CD4-positive, alpha-beta memory T cell (primary cell): Measurements from ENCODE around the gene ABRACL. TPM values are rescaled to one million over a fixed set of nuclear protein-coding genes. Genes with fewer than 3 reads are reported as not detected.

ENCODE experiments used
- CTCF ChIA-PET: fragments of 350-600 bp; sonication (Branson Sonifier 250); formaldehyde crosslinking; loops from one replicate; lab custom pipeline; 2021; ENCODE audit warnings: inconsistent platforms; ENCODE audit not compliant: partially characterized antibody; lab: Charles Lee
- POLR2A ChIA-PET: fragments of 350-600 bp; sonication (Branson Sonifier 250); formaldehyde crosslinking; loops from one replicate; lab custom pipeline; 2021; ENCODE audit not compliant: partially characterized antibody; lab: Charles Lee
- DNase-seq, 5 donors: peaks; one replicate each; pipeline versions ENCODE4 v3.0.0 to v3.0.0-alpha.2; 2020 to 2022; ENCODE audit warnings: mixed read lengths in 1 of 5
- H3K27ac ChIP-seq: one replicate; pipeline ENCODE4 v1.7.0; 2013; ENCODE audit warnings: low read depth, low read length
- H3K27me3 ChIP-seq: 2 replicates; pipeline ENCODE4 v1.7.0; 2013; ENCODE audit warnings: mild to moderate bottlenecking, low read length, moderate library complexity; ENCODE audit not compliant: insufficient read depth
- H3K36me3 ChIP-seq: 2 replicates; pipeline ENCODE4 v1.7.0; 2013; ENCODE audit warnings: mild to moderate bottlenecking, low read length, moderate library complexity; ENCODE audit not compliant: insufficient read depth
- H3K4me1 ChIP-seq: 2 replicates; pipeline ENCODE4 v1.7.0; 2013; ENCODE audit warnings: mild to moderate bottlenecking, low read length, moderate library complexity; ENCODE audit not compliant: insufficient read depth
- H3K4me3 ChIP-seq, 2 donors: one replicate each; pipeline ENCODE4 v1.7.0; 2013; ENCODE audit warnings: low read length in 2 of 2, mild to moderate bottlenecking in 1 of 2
- H3K9me3 ChIP-seq, 2 donors: one replicate each; pipeline ENCODE4 v1.7.0; 2013; ENCODE audit warnings: low read length in 2 of 2, control low read depth in 1 of 2; ENCODE audit not compliant: control insufficient read depth in 1 of 2
- H3K27ac Mint-ChIP-seq, 7 donors: one replicate each; pipeline ENCODE4 v1.8.0; 2020 to 2021; ENCODE audit warnings: mixed read lengths in 7 of 7, mild to moderate bottlenecking in 6 of 7, inconsistent platforms in 3 of 7, moderate library complexity in 3 of 7
- H3K27me3 Mint-ChIP-seq, 2 donors: one replicate each; pipeline ENCODE4 v1.8.0; 2020 to 2021; ENCODE audit warnings: mixed read lengths in 2 of 2
- H3K36me3 Mint-ChIP-seq, 2 donors: one replicate each; pipeline ENCODE4 v1.8.0; 2020 to 2021; ENCODE audit warnings: mixed read lengths in 2 of 2, inconsistent platforms in 1 of 2, mild to moderate bottlenecking in 1 of 2
- H3K4me1 Mint-ChIP-seq, 4 donors: one replicate each; pipeline ENCODE4 v1.8.0; 2020 to 2021; ENCODE audit warnings: mixed read lengths in 4 of 4, mild to moderate bottlenecking in 1 of 4
- H3K4me3 Mint-ChIP-seq, 8 donors: one replicate each; pipeline ENCODE4 v1.8.0; 2020 to 2021; ENCODE audit warnings: mixed read lengths in 8 of 8, mild to moderate bottlenecking in 7 of 8, moderate library complexity in 6 of 8, inconsistent platforms in 3 of 8
- H3K9me3 Mint-ChIP-seq, 8 donors: one replicate each; pipeline ENCODE4 v1.8.0; 2020 to 2021; ENCODE audit warnings: mixed read lengths in 8 of 8, mild to moderate bottlenecking in 5 of 8, inconsistent platforms in 3 of 8, moderate library complexity in 1 of 8
- intact Hi-C: fragments of 100-400 bp; cut with micrococcal nuclease; formaldehyde crosslinking; loops from one replicate; pipeline ENCODE4 v1.15.1; 2023
- polyA plus RNA-seq, 2 donors: library from polyadenylated mRNA; unstranded; fragments of 300-500 nt; fragmentation: Illumina TruSeq; gene quantifications; one replicate each; pipeline ENCODE4 v1.2.3, GENCODE V29; 2021
- total RNA-seq, 2 experiments: library from RNA; stranded (reverse); gene quantifications; one replicate each; pipeline ENCODE4 v1.2.3, GENCODE V29; 2021

ABRACL gene
- total and polyA plus RNA-seq, 4 experiments from 2014 or later = 103 to 289 (median 180) TPM

DNA sequence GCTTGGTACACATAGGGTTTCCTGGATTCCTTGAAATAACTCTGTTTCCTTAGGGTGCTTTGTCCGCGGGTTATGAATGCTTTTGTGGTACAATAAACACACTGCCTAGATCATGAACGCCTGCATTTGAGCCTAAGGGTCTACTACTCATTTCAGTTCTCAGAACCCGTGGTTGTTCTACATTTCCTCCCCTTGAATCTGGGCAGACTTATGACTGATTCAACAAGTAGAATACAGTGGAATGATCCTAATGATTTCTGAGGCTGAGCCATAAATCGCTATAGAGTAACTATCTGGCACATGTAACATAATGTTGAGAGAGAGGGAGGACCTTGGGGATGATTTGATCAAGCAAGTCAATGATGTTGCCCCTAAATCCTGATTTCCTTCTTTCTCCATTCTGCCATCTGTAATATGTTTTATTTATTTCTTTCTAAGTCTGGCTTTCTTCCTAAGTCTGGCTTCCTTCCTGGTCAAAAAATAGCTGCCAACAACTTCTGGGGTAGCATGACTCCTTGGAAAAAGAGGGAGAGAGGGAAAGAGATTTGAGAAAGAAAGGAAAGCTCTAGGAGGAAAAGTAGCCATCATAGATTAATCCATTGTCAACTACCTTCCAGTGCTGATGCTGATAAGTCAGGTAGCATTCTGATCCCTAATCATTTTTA is 23.0 kb downstream of the ABRACL start:
- H3K36me3 Mint-ChIP-seq = no peaks in the 10 kb centered on the region
- ChIA-PET CTCF (interaction anchor here (0.9 kb wide), 2 partner anchors 63 to 235 kb away, joined by 3 read pairs; no protein-coding TSS in a partner anchor), POLR2A (no interaction called here)
- no peak for DNase-seq
- H3K27me3 ChIP-seq = no peaks in the 10 kb centered on the region
- no peak overlapping the region for H3K27ac ChIP-seq
- peaks cover 0 to 3% (median 0%) of the 10 kb centered on the region in 8 donors for H3K9me3 Mint-ChIP-seq
- peaks cover 0 to 1% of the 10 kb centered on the region in 2 donors for H3K27me3 Mint-ChIP-seq
- H3K4me1 ChIP-seq = no peaks in the 10 kb centered on the region
- peaks cover 0 to 2% (median 0%) of the 10 kb centered on the region in 4 donors for H3K4me1 Mint-ChIP-seq
- intact Hi-C loops = loop anchor here (1.0 kb wide), 1 partner anchor 235 kb away; no protein-coding TSS in a partner anchor
- no peak overlapping the region for H3K27ac Mint-ChIP-seq
- no peak overlapping the region for H3K4me3 Mint-ChIP-seq
- H3K36me3 ChIP-seq = no peaks in the 10 kb centered on the region
- H3K4me3 ChIP-seq = no peak overlapping the region
- H3K9me3 ChIP-seq = no peaks in the 10 kb centered on the region

DNA sequence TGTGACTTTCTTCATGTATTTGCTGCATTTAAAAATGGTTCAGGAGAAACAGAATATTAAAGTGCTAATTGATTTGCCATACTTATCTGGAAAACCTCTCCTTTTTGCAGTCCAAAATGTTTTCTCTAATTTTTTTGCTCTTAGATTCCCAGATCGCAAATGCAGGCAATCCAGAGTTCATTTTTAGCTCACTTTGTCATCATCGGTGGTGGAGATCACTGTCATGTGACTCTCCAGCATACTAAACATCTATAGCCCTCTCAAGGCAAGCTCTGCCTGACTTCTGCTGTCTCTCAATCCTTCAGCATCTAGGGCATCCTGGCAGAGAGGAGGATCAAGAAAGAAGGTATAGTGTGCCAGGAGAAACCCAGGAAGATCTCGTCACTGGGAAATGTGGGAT is 24.8 kb downstream of the ABRACL start:
- peaks cover 0 to 2% (median 0%) of the 10 kb centered on the region in 4 donors for H3K4me1 Mint-ChIP-seq

DNA sequence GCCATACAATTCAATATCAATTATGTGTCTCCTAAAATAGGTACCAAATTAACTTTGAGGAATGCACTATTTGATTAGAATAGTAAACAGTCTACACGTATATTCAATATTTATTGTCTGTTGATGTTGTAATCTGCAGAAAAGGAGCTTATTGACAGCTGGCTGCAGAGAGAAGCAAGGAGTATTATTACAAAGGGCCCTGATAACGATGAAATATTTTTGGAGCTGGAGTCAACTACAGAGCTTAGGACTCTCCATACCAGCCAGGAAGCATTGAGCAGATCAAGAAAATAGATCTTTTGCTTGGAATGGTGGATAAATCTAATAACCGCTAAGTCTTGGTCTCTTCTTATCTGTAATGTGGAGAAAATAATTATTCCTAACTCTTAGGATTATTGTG is 25.5 kb downstream of the ABRACL start:
- H3K9me3 Mint-ChIP-seq = peaks cover 0 to 3% (median 0%) of the 10 kb centered on the region in 8 donors
- H3K36me3 Mint-ChIP-seq = no peaks in the 10 kb centered on the region
- Histone ChIP-seq H3K9me3 (no peaks in the 10 kb centered on the region), H3K36me3 (no peaks in the 10 kb centered on the region), H3K27me3 (no peaks in the 10 kb centered on the region), H3K27ac (no peak overlapping the region), H3K4me1 (no peaks in the 10 kb centered on the region), H3K4me3 (no peak overlapping the region)
- POLR2A ChIA-PET = no interaction called here
- no peak for DNase-seq
- CTCF ChIA-PET = no interaction called here
- peaks cover 0 to 2% (median 0%) of the 10 kb centered on the region in 4 donors for H3K4me1 Mint-ChIP-seq
- H3K4me3 Mint-ChIP-seq = no peak overlapping the region
- H3K27ac Mint-ChIP-seq = no peak overlapping the region
- intact Hi-C loops = no loop called here
- peaks cover 0 to 1% of the 10 kb centered on the region in 2 donors for H3K27me3 Mint-ChIP-seq

More for the DNA sequence above, 24.8 kb downstream of the ABRACL start:
- Mint-ChIP-seq H3K27me3 (peaks cover 0 to 1% of the 10 kb centered on the region in 2 donors), H3K4me3 (no peak overlapping the region), H3K36me3 (no peaks in the 10 kb centered on the region), H3K27ac (no peak overlapping the region), H3K9me3 (peaks cover 0 to 3% (median 0%) of the 10 kb centered on the region in 8 donors)
- Histone ChIP-seq H3K27me3 (no peaks in the 10 kb centered on the region), H3K4me3 (no peak overlapping the region), H3K36me3 (no peaks in the 10 kb centered on the region), H3K4me1 (no peaks in the 10 kb centered on the region), H3K9me3 (no peaks in the 10 kb centered on the region), H3K27ac (no peak overlapping the region)
- intact Hi-C loops = no loop called here
- ChIA-PET POLR2A (no interaction called here), CTCF (no interaction called here)
- no peak for DNase-seq

DNA sequence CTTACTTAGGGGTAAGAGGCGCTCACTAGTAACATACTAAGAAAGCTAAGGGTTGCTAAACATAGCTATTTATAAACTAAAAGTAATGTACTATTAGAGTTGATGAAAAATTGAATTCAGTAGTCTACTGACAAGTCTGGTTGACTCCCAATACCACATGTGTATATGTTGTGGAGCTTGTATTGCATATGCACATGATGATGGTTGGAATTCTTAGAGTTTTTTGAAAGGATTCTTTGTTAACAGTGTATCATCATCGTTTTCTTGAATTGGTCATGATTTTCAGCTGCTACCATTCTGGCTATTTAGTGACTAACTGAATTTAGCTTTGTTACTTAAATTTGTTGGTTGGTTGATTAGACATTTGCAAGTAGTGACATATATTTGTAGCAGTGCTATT is 27.2 kb downstream of the ABRACL start:
- no peak for DNase-seq
- POLR2A ChIA-PET = interaction anchor here (0.6 kb wide), 1 partner anchor 26 kb away, joined by 3 read pairs; no protein-coding TSS in a partner anchor

DNA sequence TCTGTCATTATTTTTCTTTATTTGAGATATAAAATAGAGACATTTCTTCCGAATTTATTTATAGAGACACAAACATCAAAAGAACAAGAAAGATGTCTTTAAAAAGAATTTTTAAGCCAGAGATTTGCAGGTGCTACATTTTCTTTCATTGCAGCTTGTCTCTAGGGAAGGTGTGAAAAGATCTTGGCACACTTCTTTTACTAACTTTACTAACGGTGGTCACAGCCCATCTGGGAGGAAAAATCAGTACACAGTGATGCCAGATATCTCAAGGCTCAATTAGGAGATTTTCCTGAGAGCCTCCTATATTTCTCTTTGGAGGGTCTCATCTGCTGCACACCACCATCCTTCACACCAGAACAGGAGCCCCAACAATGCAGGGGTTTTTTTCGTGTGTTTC is 29.5 kb downstream of the ABRACL start:
- H3K4me1 ChIP-seq = no peaks in the 10 kb centered on the region
- Mint-ChIP-seq H3K4me1 (no peaks in the 10 kb centered on the region), H3K36me3 (no peaks in the 10 kb centered on the region), H3K4me3 (no peak overlapping the region), H3K27ac (no peak overlapping the region), H3K9me3 (no peaks in the 10 kb centered on the region), H3K27me3 (no peaks in the 10 kb centered on the region)
- H3K27ac ChIP-seq = no peak overlapping the region
- no peaks in the 10 kb centered on the region for H3K36me3 ChIP-seq
- intact Hi-C loops = no loop called here
- H3K9me3 ChIP-seq = no peaks in the 10 kb centered on the region
- CTCF ChIA-PET = no interaction called here
- no peaks in the 10 kb centered on the region for H3K27me3 ChIP-seq
- no peak overlapping the region for H3K4me3 ChIP-seq
- no peak for DNase-seq
- POLR2A ChIA-PET = no interaction called here

More for the DNA sequence above, 27.2 kb downstream of the ABRACL start:
- Mint-ChIP-seq H3K36me3 (no peaks in the 10 kb centered on the region), H3K27me3 (peaks cover 0 to 1% of the 10 kb centered on the region in 2 donors), H3K27ac (no peak overlapping the region), H3K9me3 (no peaks in the 10 kb centered on the region), H3K4me3 (no peak overlapping the region), H3K4me1 (no peaks in the 10 kb centered on the region)
- H3K4me3 ChIP-seq = no peak overlapping the region
- intact Hi-C loops = no loop called here
- H3K27me3 ChIP-seq = no peaks in the 10 kb centered on the region
- H3K4me1 ChIP-seq = no peaks in the 10 kb centered on the region
- H3K27ac ChIP-seq = no peak overlapping the region
- CTCF ChIA-PET = interaction anchor here (0.7 to 1.1 kb wide), 2 partner anchors 12 to 69 kb away, joined by 3 to 4 read pairs; no protein-coding TSS in a partner anchor
- no peaks in the 10 kb centered on the region for H3K9me3 ChIP-seq
- H3K36me3 ChIP-seq = no peaks in the 10 kb centered on the region

DNA sequence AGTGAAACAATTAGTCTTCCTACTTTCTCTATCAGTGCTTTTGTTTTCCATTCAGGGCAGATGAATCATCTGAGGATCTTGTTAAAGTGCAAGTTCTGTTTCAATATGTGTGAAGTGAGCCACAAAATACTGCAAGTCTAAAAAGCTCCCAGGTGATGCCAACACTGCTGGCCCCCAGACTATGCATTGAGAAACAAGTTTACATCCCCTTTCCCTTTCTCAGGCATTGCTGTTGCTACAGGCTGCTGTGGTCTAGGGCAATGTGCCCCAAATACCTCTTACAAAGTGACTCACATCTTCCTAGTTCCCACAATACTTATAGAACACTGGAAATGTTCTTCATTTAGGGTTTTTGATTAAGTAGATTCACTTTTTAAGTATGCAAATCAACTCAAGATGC is 31.8 kb downstream of the ABRACL start:
- DNase-seq = no peak
- H3K36me3 ChIP-seq = no peaks in the 10 kb centered on the region
- POLR2A ChIA-PET = no interaction called here
- Mint-ChIP-seq H3K4me1 (no peaks in the 10 kb centered on the region), H3K36me3 (no peaks in the 10 kb centered on the region), H3K9me3 (no peaks in the 10 kb centered on the region), H3K4me3 (no peak overlapping the region), H3K27ac (peak overlapping the region in 1 of 7 donors; percentile 17), H3K27me3 (no peaks in the 10 kb centered on the region)
- no peaks in the 10 kb centered on the region for H3K27me3 ChIP-seq
- intact Hi-C loops = no loop called here
- H3K4me1 ChIP-seq = no peaks in the 10 kb centered on the region
- CTCF ChIA-PET = no interaction called here
- no peak overlapping the region for H3K4me3 ChIP-seq
- no peak overlapping the region for H3K27ac ChIP-seq
- H3K9me3 ChIP-seq = no peaks in the 10 kb centered on the region

DNA sequence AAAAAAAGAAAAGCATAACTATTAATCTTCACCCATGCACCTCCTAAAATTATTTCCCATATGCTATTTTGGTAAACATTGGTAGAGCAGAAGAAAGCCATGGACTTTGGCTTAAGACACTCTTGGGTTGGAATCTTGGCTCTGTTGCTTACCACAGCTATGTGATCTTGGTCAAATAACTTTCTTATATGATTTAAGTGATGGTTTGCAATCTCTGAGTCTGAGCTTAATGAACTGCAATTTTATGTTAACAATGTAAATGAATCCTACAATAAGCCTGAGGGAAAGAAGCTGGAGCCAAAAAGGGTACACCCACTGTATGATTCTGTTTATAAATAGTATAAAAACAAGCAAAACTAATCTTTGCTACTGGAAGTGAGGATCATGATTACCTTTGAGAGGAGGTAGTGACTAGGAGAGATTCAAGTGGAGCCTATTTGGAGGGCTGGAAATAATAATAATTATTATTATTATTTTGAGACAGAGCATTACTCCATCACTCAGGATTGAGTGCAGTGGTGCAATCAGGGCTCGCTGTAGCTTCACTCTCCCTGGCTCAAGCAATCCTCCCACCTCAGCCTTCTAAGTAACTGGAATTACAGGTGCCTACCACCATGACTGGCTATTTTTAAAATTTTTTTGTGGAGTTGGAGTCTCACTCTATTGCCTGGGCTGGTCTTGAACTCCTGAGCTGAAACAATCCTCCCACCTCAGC is 34.5 kb downstream of the ABRACL start:
- no peaks in the 10 kb centered on the region for H3K27me3 Mint-ChIP-seq
- H3K4me1 ChIP-seq = no peaks in the 10 kb centered on the region
- H3K9me3 Mint-ChIP-seq = no peaks in the 10 kb centered on the region
- no peaks in the 10 kb centered on the region for H3K36me3 ChIP-seq
- no peak overlapping the region for H3K4me3 ChIP-seq
- no peak overlapping the region for H3K27ac Mint-ChIP-seq
- no peak overlapping the region for H3K27ac ChIP-seq
- POLR2A ChIA-PET = no interaction called here
- H3K36me3 Mint-ChIP-seq = no peaks in the 10 kb centered on the region
- intact Hi-C loops = no loop called here
- no peaks in the 10 kb centered on the region for H3K27me3 ChIP-seq
- no peak overlapping the region for H3K4me3 Mint-ChIP-seq
- DNase-seq = no peak
- H3K4me1 Mint-ChIP-seq = peaks cover 0 to 1% (median 0%) of the 10 kb centered on the region in 4 donors
- CTCF ChIA-PET = interaction anchor here (0.7 kb wide), 1 partner anchor 294 kb away, joined by 3 read pairs; no protein-coding TSS in a partner anchor
- no peaks in the 10 kb centered on the region for H3K9me3 ChIP-seq
